ENCODE data around the gene COLEC11. TPM values are rescaled to one million over a fixed set of nuclear protein-coding genes. Genes with fewer than 3 reads are reported as not detected.
A peak's percentile ranks its signal among the peaks of the same experiment; 100 is the strongest.

The COLEC11 gene
- total RNA-seq, 1 donor from 2014 or later = 10.1 TPM

DNA sequence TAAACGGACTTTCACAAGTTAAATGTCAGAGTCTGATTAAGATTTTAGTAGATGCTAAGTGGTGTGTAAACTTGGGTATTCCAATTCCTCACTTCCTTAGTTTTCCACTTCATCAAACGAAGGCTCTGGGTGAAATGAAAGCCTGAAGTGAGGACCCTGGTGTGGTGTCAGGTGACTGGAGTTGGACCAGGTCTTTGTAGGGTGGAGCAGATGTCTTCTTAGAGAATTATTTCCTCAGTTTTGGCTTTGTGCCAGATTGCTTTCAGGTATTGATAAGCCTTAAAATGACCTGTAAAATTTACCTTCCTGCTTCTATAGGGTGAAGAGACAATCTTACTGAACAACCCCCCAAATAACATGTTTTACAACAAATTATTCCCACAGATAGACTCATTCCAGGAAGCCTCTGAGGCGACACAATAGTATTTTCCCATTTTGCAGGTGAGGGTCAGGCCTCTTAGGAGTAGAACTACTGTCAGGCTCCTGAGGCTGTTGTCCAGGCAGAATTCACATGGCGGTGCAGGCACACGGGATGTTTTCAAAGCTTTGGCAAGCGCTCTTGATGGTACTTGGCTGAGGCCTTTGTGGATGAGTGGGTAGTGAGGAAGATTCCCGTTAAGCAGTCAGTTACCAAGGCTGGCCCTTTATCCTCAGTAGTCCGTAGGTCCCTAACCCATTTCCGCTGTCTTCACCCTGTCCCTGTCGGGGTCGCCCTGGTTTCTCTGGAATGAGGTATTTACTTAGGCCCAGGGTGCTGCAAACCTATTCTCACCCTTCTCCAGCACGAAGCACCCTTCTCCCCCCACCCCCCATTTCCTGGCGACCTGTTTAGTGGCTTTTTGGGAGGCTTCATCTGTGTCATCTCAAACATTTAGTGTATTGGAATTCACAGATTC lies 13.3 kb upstream of the COLEC11 start:
- H3K4me1 Mint-ChIP-seq = peaks cover 26% of the 10 kb centered on the region
- DNase-seq (ENCODE audit: low spot score in 2 of 2, unreplicated experiment in 2 of 2) = no peak
- no peaks in the 10 kb centered on the region for H3K9me3 Mint-ChIP-seq
- peaks cover 35% of the 10 kb centered on the region for H3K36me3 Mint-ChIP-seq
- no peaks in the 10 kb centered on the region for H3K27me3 Mint-ChIP-seq (ENCODE audit: low read depth)
- no peak overlapping the region for H3K4me3 Mint-ChIP-seq
- TF ChIP-seq, protein P1, sequence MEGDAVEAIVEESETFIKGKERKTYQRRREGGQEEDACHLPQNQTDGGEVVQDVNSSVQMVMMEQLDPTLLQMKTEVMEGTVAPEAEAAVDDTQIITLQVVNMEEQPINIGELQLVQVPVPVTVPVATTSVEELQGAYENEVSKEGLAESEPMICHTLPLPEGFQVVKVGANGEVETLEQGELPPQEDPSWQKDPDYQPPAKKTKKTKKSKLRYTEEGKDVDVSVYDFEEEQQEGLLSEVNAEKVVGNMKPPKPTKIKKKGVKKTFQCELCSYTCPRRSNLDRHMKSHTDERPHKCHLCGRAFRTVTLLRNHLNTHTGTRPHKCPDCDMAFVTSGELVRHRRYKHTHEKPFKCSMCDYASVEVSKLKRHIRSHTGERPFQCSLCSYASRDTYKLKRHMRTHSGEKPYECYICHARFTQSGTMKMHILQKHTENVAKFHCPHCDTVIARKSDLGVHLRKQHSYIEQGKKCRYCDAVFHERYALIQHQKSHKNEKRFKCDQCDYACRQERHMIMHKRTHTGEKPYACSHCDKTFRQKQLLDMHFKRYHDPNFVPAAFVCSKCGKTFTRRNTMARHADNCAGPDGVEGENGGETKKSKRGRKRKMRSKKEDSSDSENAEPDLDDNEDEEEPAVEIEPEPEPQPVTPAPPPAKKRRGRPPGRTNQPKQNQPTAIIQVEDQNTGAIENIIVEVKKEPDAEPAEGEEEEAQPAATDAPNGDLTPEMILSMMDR (IDR thresholded peaks at IDR 0.05; ENCODE audit: unreplicated experiment) = no peak
- H3K27ac Mint-ChIP-seq = no peak overlapping the region

DNA sequence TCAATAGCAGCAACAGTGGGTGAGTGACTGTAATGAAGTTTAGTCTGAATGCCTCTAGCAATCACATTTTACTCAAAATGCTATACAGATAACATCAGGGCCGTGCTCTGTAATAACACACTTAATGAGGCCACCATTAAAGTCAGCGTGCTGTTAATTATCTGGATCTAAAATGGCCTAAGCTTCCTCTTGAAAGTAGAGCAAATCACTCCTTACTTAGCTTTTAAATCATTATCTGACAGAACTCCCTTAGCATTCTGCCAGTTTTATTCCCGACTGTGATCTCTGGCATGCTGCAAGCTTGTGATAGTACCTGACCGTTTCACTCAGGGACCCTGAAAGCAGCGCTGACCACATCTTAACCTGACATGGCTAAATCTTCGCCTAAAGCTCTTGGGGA lies 10.8 kb upstream of the COLEC11 start:
- Mint-ChIP-seq H3K36me3 (peaks cover 23% of the 10 kb centered on the region), H3K27me3 (ENCODE audit: low read depth) (no peaks in the 10 kb centered on the region), H3K27ac (peak overlapping the region; percentile 77), H3K9me3 (no peaks in the 10 kb centered on the region), H3K4me3 (no peak overlapping the region), H3K4me1 (peaks cover 5% of the 10 kb centered on the region)
- TF ChIP-seq, protein P1 (IDR thresholded peaks at IDR 0.05; ENCODE audit: unreplicated experiment) = no peak
- no peak for DNase-seq (ENCODE audit: low spot score in 2 of 2, unreplicated experiment in 2 of 2)

DNA sequence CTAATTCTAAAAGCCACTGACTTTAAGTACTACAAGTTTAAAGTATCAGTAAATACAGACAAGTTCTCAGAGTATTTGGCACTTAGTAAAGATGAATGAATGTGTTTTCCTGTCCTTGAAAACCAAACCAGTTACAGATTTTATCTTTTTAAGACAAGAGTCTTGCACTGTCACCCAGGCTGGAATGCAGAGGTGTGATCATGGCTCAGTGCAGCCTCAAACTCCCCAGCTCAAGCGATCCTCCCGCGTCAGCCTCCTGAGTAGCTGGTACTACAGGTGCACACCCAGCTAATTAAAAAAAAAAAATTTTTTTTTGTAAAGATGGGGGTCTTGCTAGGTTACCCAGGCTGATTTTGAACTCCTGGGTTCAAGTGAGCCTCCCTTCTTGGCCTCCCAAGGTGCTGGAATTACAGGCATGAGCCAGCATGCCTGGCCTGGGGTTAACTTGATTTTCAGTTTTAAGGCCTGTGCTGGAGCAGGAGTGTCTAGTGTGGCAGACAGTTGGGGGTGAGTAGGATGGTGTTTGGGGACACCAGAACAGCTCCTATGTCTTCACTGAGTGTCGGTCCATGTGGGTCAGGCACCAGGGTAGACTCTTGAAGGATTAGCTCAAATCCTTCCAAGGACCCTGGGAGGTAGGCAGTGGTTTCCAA lies 10.2 kb upstream of the COLEC11 start:
- H3K27ac Mint-ChIP-seq = peak overlapping the region; percentile 77
- H3K4me1 Mint-ChIP-seq = no peaks in the 10 kb centered on the region
- H3K36me3 Mint-ChIP-seq = peaks cover 24% of the 10 kb centered on the region
- no peaks in the 10 kb centered on the region for H3K27me3 Mint-ChIP-seq (ENCODE audit: low read depth)
- H3K9me3 Mint-ChIP-seq = no peaks in the 10 kb centered on the region
- TF ChIP-seq, protein P1 (IDR thresholded peaks at IDR 0.05; ENCODE audit: unreplicated experiment) = no peak
- no peak overlapping the region for H3K4me3 Mint-ChIP-seq
- DNase-seq (ENCODE audit: low spot score in 2 of 2, unreplicated experiment in 2 of 2) = no peak

DNA sequence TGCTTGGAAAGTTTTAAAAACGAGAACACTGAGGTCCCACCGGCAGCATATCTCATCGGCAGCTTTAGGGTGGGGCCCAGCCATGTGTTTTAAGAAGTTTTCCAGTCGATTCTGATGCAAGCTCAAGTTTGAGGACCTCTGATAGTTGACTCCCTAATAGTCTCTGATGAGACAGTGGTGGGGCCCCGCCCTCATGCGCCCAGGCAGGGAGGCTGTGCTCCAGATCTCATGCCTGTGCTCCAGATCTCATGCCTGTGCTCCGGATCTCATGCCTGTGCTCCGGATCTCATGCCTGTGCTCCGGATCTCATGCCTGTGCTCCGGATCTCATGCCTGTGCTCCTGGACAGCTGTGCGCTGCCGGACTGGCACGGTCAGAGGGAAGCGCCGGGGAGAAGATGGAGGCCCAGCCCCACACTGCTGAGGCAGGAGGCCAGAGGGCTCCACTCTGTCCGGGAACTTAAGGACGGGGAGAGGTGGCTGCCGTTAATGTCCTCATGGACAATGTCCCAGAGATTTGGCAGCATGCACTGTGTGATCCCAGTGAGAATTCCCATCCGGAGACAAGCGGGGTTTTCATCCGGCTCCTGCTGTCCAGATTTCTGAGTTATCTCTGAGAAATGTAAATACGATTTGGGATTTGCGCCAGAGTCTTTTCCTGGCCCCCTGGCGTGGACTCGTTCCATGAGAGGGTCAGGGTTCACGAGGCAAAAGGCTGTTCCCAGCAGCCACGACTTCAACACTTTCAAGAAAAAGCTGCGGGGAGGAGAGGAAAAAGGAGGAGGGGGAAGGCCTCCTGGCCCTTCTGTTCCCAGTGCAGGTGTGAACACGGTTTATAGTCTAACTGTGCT lies 9.4 kb upstream of the COLEC11 start:
- no peaks in the 10 kb centered on the region for H3K9me3 Mint-ChIP-seq
- TF ChIP-seq, protein P1 (IDR thresholded peaks at IDR 0.05; ENCODE audit: unreplicated experiment) = no peak
- H3K4me3 Mint-ChIP-seq = no peak overlapping the region
- H3K27me3 Mint-ChIP-seq (ENCODE audit: low read depth) = no peaks in the 10 kb centered on the region
- DNase-seq (ENCODE audit: low spot score in 2 of 2, unreplicated experiment in 2 of 2) = no peak
- H3K4me1 Mint-ChIP-seq = no peaks in the 10 kb centered on the region
- H3K27ac Mint-ChIP-seq = peak overlapping the region; percentile 79
- peaks cover 23% of the 10 kb centered on the region for H3K36me3 Mint-ChIP-seq

DNA sequence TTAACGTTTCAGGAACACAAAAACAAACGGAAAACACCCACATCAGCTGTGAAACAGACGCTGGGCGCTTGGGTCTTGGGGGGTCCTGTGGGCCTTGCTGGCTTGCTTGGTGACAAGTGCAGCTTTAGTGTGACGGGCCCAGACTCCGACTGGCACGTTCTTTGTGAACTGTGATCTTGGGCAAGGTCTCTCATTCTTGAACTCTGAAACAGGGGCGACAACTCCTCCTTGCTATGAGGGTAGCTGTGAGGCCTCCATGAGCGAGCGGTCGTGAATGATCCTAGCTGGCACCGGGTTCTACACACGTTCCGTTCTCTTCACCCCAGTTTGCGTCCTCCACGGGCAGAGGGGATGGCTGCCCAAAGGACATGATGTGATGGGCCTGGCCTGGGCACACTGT lies 8.7 kb upstream of the COLEC11 start:
- H3K9me3 Mint-ChIP-seq = no peaks in the 10 kb centered on the region
- TF ChIP-seq, protein P1 (IDR thresholded peaks at IDR 0.05; ENCODE audit: unreplicated experiment) = no peak
- no peak overlapping the region for H3K4me3 Mint-ChIP-seq
- H3K36me3 Mint-ChIP-seq = peaks cover 18% of the 10 kb centered on the region
- H3K27ac Mint-ChIP-seq = no peak overlapping the region
- H3K4me1 Mint-ChIP-seq = no peaks in the 10 kb centered on the region
- DNase-seq (ENCODE audit: low spot score in 2 of 2, unreplicated experiment in 2 of 2) = no peak
- H3K27me3 Mint-ChIP-seq (ENCODE audit: low read depth) = no peaks in the 10 kb centered on the region

Measured in mesothelial cell of epicardium (in vitro differentiated cells).